ENCODE results near the gene SLC8A1. TPM values are rescaled to one million over a fixed set of nuclear protein-coding genes. Genes with fewer than 3 reads are reported as not detected.

SLC8A1 gene
- total and polyA plus RNA-seq, 7 donors, result 0.20 to 4.9 (median 2.3) TPM

- DNase-seq (no peak), ATAC-seq (peak in 2 of 4 donors; percentile 27 to 55)
- Histone ChIP-seq H3K27me3 (ENCODE audit: insufficient read depth in 3 of 3, low read length in 2 of 3) (no peaks in the 10 kb centered on the region), H3K27ac (no peak overlapping the region), H3K4me3 (no peak overlapping the region), H3K4me1 (no peaks in the 10 kb centered on the region), H3K36me3 (ENCODE audit: insufficient read depth in 1 of 2, low read depth in 1 of 2) (no peaks in the 10 kb centered on the region), H3K9me3 (no peaks in the 10 kb centered on the region)
- 58 to 67% (median 59%) methylated on average over 1 of the region's 1 CpG for whole genome bisulfite sequencing, 3 donors
- intact Hi-C loops (cut with DNase I), result no loop called here
- TF ChIP-seq CTCF (IDR thresholded peaks at IDR 0.05), result no peak
Observed at GRCh38 chr2:40360652-40361051, 91.2 kb downstream of the SLC8A1 start.

- TF ChIP-seq CTCF (IDR thresholded peaks at IDR 0.05), result no peak
- H3K27ac ChIP-seq, result no peak overlapping the region
- DNase-seq (no peak), ATAC-seq (no peak)
- intact Hi-C loops (cut with DNase I), result no loop called here
- 93 to 98% (median 94%) methylated on average over 2 of the region's 2 CpGs for WGBS, 3 donors
- no peaks in the 10 kb centered on the region for H3K4me1 ChIP-seq
- H3K9me3 ChIP-seq, result no peaks in the 10 kb centered on the region
- H3K36me3 ChIP-seq (ENCODE audit: insufficient read depth in 1 of 2, low read depth in 1 of 2), result no peaks in the 10 kb centered on the region
- no peaks in the 10 kb centered on the region for H3K27me3 ChIP-seq (ENCODE audit: insufficient read depth in 3 of 3, low read length in 2 of 3)
- H3K4me3 ChIP-seq, result no peak overlapping the region
Observed at GRCh38 chr2:40359811-40360210, 92.1 kb downstream of the SLC8A1 start.

GRCh38 chr2:40358783-40359182 lies 93.1 kb downstream of the SLC8A1 start:
- H3K4me1 ChIP-seq, result no peaks in the 10 kb centered on the region
- ATAC-seq (no peak), DNase-seq (no peak)
- H3K4me3 ChIP-seq, result no peak overlapping the region
- no peak overlapping the region for H3K27ac ChIP-seq
- 88 to 92% (median 91%) methylated on average over 8 of the region's 8 CpGs for WGBS, 3 donors
- H3K27me3 ChIP-seq (ENCODE audit: insufficient read depth in 3 of 3, low read length in 2 of 3), result no peaks in the 10 kb centered on the region
- H3K36me3 ChIP-seq (ENCODE audit: insufficient read depth in 1 of 2, low read depth in 1 of 2), result no peaks in the 10 kb centered on the region
- H3K9me3 ChIP-seq, result no peaks in the 10 kb centered on the region
- TF ChIP-seq CTCF (IDR thresholded peaks at IDR 0.05), result no peak
- intact Hi-C loops (cut with DNase I), result no loop called here

GRCh38 chr2:40357667-40358066 lies 94.2 kb downstream of the SLC8A1 start:
- intact Hi-C loops (cut with DNase I), result no loop called here
- no peaks in the 10 kb centered on the region for H3K36me3 ChIP-seq (ENCODE audit: insufficient read depth in 1 of 2, low read depth in 1 of 2)
- 84 to 89% (median 88%) methylated on average over 3 of the region's 3 CpGs for WGBS, 3 donors
- TF ChIP-seq CTCF (IDR thresholded peaks at IDR 0.05), result no peak
- H3K4me3 ChIP-seq, result no peak overlapping the region
- H3K4me1 ChIP-seq, result no peaks in the 10 kb centered on the region
- no peak for ATAC-seq
- no peaks in the 10 kb centered on the region for H3K27me3 ChIP-seq (ENCODE audit: insufficient read depth in 3 of 3, low read length in 2 of 3)
- H3K27ac ChIP-seq, result no peak overlapping the region
- no peak for DNase-seq
- no peaks in the 10 kb centered on the region for H3K9me3 ChIP-seq

GRCh38 chr2:40355451-40355850 lies 96.4 kb downstream of the SLC8A1 start:
- DNase-seq (no peak), ATAC-seq (no peak)
- intact Hi-C loops (cut with DNase I), result no loop called here
- Histone ChIP-seq H3K27me3 (ENCODE audit: insufficient read depth in 3 of 3, low read length in 2 of 3) (no peaks in the 10 kb centered on the region), H3K9me3 (no peaks in the 10 kb centered on the region), H3K4me1 (no peaks in the 10 kb centered on the region), H3K4me3 (no peak overlapping the region), H3K36me3 (ENCODE audit: insufficient read depth in 1 of 2, low read depth in 1 of 2) (no peaks in the 10 kb centered on the region), H3K27ac (no peak overlapping the region)
- whole genome bisulfite sequencing, 3 donors, result 94 to 98% (median 96%) methylated on average over 3 of the region's 3 CpGs
- no peak for TF ChIP-seq CTCF (IDR thresholded peaks at IDR 0.05)

Data from psoas muscle (tissue), 8 donors.